NCI-H2029 treated with DMSO at 0.1 percent for 48 hours (cell line): Measurements from ENCODE around the gene PGS1.
"Not testable (repeated sequence)": the region's sequence is repeated elsewhere in the genome, so short reads cannot be mapped to it uniquely, and the experiment has no call there.

Experiments used
- DNase-seq: peaks from one replicate; lab custom pipeline; 2025; lab: John Stamatoyannopoulos, UW

The PGS1 gene

DNA sequence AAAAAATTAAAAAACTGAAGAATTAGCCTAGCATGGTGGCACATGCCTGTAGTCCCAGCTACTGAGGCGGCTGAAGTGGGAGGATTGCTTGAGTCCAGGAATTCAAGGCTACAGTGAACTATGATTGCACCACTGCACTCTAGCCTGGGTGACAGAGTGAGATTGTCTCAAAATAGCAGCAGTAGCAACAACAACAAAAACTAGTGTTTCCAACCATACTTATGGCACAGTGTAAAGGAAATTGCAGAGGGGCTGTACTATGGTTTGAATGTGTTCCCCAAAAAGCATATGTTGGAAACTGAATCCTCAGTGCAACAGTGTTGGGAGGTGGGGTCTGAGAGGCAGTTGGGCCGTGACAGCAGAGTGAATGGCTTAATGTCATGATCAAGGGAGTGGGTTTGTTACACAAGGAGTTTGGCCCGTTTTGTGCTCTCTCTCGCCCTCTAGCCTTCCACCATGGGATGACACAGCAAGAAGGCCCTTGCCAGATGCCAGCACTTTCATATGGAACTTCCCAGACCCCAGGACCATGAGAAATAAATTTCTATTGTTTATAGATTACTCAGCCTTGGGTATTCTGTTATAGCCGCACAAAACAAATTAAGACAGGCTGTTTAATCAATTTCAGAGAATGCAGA, 70.0 kb downstream of the PGS1 start:
- DNase-seq: no peak

DNA sequence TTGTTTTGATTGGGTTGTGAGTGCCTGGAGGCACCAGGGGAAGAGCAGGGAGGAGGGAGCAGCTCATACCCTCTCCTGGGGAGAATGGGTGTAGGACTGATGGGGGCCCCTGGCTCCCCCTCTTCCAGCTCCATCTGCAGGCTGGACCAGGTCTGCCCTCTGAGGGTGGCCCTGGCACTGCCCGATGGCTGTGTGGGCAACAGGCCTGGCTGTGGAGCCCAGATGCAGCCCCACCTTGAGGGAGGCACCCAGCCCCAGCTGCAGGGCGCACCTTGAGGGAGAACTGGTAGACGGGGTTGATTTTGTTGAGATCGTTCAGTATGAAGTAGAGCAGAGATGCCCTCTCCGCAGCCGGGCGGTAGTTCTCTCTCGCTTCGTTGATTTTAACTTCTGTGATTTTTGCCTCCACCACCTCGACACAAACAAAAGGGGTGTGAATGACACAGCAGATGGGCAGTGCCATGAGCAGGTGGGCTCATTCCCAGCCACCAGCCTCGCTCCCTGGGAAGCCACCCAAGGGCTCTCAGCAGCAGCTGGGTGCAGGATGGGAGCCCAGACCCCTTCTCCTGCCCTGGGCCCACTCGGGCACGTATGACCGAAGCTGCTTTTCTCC, 71.6 kb downstream of the PGS1 start:
- DNase-seq: no peak

DNA sequence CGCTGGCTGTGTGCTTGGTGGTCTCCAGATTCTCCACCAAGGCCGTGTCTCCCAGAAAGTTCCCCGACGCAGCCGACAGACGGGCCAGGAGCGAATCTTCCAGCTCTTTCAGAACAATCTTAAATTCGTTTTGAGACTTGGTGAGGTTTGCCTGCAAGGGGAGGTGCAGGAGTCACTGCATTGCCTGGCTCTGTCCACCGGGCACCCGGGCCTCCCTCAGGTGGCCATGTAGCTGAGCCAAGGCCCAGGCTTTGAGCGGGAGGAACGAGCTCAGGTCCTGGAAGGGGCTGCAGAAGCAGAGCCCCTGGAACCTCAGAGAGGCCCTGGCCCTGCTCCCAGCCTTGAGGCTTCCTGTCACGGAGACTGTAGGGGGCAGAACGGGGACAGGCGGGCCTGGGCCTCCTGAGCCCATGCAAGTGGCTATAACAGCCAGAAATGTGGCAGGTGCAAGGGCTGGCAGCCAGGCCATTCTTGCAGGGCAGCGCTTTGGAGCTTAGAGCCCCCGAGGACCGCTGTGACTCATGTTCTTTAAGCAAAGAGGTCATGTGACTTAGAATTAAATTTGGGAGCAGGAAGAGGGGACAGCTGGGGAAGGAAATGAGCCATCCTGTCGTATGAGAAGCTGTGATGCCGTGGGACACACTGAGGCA, 72.4 kb downstream of the PGS1 start:
- DNase-seq: no peak

DNA sequence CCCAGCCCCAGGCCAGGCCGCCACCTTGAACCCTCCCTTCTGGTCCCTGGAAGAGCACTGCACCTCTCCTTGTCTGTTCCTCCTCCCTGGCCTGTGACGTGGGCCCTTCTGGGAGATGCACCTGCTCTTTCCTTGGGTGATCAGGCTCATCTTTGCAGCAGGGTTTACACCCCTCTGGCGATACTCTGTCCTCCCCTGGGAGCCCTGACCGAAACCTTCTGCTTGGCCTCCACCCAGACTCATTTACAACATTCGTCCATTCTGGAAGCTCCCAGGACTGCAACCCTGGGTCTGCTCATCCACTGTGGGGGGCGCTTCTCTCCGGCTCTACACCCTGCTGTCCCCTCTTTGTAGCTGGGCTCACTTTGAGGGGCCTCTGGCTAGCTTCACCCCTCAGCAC, 73.3 kb downstream of the PGS1 start:
- DNase-seq: no peak

DNA sequence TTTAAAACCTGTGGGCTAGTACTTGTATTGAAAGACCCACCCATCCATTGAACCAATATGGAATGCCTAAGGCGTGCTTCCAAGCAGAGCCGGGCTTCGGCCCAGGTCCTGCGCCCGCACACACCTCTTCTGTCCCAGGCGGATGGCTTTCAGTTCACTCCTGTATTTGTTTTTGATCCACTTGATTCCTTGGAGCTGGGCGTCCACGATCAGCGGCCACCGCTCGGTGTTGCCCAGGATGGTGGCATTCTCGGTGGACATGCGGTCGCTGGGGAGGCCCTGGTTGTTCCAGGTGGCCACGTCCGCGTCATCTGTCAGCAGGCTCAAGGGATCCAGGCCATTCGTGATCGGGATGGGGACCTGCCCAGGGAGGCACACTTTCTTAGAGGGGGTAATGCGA, 75.9 kb downstream of the PGS1 start:
- no peak for DNase-seq

DNA sequence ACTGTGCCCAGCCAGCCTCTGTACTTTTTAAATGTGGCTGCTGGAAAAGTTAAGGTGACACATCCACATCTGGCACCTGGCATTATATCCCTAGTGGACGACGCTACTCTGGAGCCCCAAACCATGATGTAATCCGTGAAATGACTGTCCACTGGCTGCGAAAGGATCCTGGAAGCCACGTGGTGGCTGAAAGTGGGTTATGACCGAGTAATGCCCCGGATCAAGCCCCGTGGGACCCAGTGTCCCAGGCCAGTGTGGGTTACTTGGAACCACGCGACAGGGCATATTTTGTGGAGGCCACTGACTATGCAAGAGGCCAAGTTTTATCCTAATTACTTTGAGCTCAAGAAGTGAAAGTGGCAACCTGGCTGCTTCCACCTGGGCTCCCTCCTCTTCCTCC, 79.6 kb downstream of the PGS1 start:
- no peak for DNase-seq

DNA sequence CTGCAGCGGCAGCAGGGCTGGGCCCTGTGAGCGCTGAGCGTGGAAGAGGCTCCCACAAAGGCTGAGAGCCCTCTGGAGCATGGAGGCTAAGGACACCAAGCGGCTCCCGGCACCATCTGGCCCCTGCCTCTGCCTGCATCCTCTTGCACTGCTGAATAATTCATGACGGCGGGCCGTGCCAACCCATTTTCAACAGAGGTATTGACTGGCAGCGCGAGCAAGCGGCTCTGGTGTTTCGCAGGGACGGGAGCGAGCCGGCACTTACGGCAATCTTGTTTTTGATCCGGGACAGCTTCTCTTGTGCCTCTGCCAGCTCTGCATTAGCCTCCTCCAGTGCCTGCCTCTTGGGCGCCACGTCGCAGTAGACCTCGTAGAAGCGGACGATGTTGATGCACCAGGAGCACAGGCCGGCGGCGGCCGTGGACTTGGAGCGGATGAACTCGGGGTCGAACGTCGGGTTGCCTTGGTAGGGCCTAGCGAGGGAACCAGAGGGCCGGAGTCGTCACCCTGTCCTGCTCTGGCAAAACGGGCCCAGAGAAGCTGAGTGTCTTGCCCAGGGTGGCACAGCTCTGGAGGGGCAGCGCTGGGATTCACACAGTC, 80.4 kb downstream of the PGS1 start:
- no peak for DNase-seq

DNA sequence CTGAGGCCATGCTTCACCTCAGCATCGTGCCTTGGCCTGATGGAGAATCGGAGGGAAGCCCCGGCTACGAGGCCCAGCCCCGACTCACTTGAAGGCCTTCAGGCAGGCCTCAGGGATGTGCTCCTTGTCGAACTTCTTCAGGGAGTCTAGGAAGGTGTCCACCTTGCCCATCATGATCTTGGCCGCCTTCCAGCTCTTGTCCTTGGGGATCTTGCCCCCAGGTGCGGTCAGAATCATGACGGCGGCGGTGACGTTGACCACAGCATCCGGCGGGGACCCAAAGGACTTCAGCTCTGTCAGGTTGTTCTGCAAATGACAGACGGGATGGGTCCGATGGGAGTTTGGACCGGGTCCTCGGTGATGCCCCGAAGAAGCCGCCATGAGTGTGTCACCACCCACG, 81.2 kb downstream of the PGS1 start:
- no peak for DNase-seq

DNA sequence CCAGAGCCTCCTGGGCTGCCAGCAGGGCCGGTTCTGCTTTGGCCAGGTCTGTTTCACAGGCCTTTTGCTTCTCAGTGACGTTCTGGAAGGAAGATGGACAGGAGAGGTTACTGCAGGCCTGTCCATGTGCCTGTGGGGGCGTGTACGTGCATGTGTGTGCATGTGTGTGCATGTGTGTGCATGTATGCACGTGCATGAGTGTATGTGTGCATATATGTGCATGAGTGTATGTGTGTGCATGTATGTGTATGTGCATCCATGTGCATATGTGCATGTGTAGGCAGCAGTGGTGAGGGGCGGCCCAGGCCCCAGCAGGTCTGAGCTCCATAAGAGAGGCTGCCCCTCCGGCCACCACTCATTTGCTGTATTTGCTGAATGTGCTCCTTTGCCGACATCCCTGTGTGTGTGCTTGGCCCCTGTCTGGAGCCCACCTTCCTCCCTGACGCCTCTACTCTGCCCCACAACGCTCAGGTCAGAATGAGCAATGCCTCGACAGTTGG, 81.8 kb downstream of the PGS1 start:
- no peak for DNase-seq

DNA sequence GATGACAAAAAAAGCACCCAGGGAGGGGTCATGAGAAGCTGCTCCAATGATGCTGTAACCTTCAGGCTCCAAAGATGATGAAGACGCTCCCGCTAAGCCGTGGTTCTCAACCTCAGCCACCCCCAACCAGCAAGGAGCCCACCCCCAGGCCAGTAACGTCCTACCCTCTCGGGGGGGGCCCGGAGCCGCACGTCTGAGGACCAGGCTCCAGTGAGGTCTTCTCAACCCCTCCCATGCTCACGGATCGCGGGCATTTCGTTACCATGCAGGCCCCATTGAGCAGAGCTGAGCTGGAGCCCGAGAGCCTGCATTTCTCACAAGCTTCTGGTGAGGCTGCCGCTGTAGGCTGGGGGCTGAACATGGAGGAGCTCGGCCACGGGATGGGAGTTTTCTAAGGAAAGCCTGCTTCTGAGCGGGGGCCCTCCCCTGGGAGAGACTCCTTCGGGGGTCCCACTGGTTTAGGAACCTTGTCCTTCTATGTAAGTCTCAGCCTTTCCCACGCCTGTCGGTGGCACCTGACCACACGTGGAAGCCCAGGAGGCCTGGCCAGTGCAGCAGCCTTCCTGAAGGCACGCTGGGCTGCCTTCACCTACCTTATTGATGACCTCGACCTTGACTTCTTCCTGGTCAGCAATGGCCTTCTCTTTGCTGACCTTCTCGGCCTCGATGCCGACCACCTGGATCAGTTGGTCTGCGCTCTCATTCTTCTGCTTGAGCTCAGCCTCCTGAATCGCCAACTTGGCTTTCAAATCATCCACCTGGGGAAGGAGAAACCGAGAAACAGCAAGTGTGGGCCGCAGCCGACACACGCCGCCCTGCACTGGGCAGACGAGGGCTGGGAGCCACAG, 82.7 kb downstream of the PGS1 start:
- DNase-seq: no peak

DNA sequence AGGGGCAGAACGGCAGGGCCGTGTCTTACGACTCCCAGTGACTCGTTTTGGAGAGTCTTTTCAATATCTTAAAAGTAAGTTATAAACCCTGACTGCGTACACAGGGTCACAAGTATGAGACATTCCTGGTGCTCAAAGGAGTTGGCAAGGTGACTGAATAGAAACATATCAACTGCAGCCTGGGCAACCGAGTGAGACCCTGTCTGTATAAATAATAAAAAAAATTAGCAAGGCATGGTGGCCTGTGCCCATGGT, 83.3 kb downstream of the PGS1 start:
- no peak for DNase-seq

DNA sequence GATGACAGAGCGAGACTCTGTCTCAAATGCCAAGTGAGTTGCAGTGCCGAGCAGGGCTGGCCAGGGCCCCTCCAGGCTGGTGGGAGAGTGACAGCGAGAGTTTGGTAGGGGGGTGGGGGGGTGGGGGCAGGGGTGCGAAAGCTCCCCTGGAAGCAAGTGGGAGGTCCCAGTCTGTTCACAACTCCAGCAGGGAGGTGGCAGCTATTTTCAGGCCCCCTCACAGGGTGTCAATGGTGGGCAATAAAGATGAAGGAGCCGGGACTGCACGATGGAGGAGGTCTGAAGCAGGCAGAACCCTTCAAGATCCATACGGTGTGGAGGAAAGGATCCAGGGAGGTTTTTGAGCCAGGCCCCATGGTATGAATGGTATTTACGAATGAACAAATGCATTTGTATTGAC, 83.7 kb downstream of the PGS1 start:
- no peak for DNase-seq

DNA sequence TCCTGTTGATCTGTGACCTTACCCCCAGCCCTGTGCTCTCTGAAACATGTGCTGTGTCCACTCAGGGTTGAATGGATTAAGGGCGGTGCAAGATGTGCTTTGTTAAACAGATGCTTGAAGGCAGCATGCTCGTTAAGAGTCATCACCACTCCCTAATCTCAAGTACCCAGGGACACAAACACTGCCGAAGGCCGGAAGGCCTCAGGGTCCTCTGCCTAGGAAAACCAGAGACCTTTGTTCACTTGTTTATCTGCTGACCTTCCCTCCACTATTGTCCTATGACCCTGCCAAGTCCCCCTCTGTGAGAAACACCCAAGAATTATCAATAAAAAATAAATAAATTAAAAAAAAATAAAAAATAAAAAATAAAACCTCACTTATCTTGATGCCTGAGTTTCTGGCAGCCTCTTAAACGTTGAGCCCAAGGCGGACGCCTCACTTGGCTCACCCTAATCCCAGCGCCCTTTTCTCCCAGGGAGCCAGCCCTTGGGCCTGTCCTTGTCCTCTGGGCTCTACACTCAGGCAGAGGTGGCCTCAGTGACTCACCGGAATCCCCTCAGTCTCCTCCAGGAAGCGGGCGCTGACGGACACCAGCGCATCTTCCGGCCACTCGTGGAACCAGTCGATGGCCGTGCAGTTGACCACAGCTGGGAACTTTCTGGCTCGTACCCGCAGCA, 87.8 kb downstream of the PGS1 start:
- DNase-seq: not testable (repeated sequence)

DNA sequence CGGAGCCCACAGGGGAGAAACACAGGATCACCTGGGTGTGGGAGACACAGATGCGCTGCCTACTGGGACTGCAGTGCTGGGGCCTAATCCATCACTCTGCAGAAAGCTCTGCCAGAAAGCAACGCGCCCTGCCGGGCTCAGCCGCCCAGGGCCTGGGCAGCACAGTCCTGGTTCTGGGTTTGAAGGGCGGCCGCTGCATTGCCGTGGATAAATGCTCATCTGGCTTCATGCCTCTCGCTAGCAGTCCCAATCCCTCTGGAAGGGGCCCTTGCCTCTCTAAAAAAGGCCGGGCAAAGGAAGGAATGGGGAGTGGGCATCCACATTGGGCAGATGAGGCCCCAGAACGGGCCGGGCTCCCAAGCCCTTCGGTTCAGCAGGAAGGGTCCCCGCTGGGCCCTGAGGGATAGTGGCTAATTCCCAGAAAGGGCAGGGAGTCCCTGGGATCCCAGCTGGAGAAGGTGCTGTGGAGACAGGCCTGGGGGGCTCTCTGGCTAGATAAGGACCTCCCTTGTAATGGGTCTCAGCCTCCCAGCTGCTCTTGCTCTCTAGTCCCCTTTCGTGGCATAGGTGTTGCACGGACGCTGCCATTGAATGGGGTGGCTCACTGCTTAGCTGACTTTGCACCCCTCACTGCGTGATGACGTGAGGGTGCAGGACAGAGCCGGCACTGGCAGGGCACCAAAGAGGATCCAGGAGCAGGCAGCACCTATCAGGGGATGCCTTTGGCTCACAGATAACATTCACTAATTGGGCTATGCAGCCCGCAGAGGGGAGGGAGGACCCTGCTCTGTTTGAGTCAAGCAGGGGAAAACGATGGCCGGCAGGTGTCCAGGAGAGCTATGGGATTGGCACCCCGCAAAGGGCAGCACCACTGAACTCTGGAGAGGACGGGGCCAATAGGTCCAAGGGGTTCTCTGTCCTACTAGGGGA, 88.6 kb downstream of the PGS1 start:
- DNase-seq: no peak

DNA sequence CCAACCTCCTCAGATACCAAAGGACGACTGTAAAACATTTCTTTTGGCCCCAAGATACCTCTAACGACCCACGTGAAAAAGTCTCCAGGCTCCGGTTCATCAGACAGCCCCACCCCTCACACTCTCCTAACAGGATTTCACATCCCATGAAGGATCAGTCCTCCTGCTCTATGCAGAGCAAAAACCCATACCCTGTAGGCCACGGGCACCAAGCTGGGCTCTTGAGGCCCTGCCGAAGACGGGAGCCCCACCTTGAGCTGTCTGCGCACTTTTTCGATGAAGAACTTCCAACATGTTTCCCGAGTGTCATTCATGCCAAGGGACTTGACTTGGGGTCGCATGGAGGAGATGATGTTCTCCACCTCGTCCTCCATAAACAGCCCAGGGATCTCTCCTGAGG, 89.9 kb downstream of the PGS1 start:
- no peak for DNase-seq

DNA sequence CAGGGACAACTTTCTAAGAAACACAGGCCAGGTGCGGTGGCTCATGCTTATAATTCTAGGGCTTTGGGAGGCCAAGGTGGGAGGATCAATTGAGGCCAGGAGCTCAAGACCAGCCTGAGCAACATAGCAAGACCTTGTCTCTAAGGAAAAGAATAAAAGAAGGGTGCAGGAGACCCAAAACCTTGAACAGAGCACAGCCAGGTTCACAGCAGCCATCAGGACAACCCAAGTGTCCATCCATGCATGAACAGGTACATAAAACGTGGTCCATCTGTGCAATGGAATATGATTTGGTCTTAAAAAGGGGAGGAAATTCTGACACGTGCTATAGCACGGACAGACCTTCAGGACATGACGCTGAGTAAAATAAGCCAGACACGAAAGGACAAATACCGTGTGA, 91.0 kb downstream of the PGS1 start:
- no peak for DNase-seq

DNA sequence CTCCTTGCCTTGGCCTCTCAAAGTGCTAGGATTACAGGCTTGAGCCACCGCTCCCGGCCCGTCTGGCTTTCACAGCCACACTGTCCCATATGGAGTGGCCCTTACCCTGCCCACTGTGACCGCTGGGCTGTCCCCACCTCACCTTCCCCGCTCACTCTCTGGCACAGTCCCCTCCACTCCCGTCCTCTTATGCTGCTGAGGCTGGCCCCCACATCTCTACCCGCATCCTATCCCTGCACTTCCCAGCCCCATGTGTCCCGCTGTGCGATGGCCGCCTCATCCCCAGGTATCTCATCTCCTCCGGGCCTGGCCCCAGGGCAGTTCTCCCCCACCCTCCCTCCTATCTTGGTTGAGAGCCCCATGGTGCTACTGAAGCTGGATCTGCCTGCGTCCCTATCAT, 93.2 kb downstream of the PGS1 start:
- no peak for DNase-seq

DNA sequence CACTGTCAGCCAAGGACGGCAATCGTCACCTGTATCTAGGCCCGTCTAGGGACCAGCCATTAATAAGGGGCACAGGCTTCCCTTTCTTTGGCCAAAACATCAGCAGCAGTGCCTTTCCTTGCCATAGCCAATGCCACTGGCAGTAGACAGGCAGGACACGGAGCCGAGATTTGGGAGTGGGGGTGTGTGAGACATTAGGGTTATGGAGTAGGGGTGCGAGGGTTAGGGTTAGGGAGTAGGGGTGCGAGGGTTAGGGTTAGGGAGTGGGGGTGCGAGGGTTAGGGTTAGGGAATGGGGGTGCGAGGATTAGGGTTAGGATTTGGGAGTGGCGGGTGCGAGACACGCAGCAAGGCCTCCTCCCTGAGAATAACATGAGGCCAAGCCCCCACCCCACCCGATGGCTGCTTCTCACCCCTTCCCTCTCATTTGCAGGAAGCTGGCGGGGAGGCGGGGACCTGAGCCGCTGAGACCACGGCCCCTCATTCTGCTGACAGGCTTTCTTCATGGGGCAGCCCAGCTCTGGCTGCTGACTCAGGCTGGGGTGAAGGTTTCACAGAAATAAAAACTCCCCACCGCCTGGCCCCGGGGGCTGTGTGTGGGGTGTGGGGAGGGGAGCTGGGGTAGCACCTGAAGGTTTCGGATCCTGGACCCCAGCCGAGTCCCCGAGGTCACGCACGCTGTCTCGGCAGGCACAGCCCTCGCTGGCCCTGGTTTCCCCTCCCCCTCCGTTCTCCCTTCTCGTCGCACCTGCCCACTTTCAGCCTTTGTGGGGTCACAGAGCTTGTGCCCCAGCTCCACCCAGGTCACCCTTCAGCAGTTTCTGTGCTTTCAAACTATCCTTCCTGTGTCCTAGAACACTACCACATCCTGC, 93.8 kb downstream of the PGS1 start:
- DNase-seq: no peak

DNA sequence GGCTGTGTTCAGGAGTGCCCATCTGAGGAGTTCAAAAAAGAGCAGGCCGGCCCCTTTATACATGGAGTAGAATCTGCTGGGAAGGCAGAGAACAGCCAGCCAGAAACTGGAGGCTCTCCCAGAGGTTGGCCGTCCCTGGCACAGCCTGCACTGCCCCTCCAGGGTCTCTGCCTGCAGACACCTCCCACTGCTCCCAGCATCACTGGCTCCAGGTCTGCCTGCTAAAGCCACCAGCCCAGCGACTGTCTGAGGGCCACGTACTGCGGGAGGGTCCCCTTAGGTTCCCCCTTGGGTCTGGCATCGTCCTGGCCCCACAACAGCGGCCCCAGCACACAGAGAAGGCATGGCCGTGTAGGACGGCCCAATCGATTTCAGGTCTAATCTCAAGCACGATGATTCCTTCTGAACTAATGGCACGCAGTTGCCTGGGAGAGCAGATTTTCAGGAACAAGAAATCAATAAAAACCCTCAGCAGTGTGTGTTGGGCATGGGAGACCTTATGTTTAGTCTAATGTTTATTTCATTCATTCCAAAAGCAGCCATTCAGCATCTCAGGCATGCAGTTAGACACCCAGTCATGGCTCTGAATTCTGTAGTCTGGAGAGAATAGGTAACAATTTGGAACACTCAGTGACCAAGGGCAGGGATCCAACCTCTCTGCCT, 95.6 kb downstream of the PGS1 start:
- no peak for DNase-seq
